Ovary (tissue), 3 donors: ENCODE data around the gene PDK4.

ENCODE experiments used
- CTCF ChIP-seq, 3 donors: fragments of 450-650 bp in 2 of 3; fragments of 200-600 bp in 1 of 3; IDR thresholded peaks; one replicate each; pipeline versions ENCODE4 v1.5.1 to v1.8.0; 2016 to 2022; ENCODE audit warnings: antibody characterized with exemption in 3 of 3, mild to moderate bottlenecking in 1 of 3
- EP300 ChIP-seq: sonication (generic); formaldehyde crosslinking; IDR thresholded peaks from one replicate; pipeline ENCODE4 v1.6.1; 2017; ENCODE audit warnings: antibody characterized with exemption
- POLR2A ChIP-seq: fragments of 450-650 bp; IDR thresholded peaks from one replicate; pipeline ENCODE4 v1.6.1; 2017; ENCODE audit warnings: antibody characterized with exemption, mild to moderate bottlenecking, moderate library complexity
- donor health status: DM: no; HTN: no; CAD: no.

- no peak for TF ChIP-seq CTCF (IDR thresholded peaks at IDR 0.05)
- TF ChIP-seq EP300: no peak
- no peak for TF ChIP-seq POLR2A
These were observed 19.2 kb downstream of the PDK4 start for GRCh38 chr7:95577137-95577536.
